HUDEP-2 (cell line): Measurements from ENCODE around the gene ADD3.
"Not testable (repeated sequence)": the region's sequence is repeated elsewhere in the genome, so short reads cannot be mapped to it uniquely, and the experiment has no call there.

ENCODE experiments used
- DNase-seq, 76 experiments: peaks; one replicate each; lab custom pipeline; 2025; ENCODE audit not compliant: unreplicated experiment in 76 of 76; lab: John Stamatoyannopoulos, UW

The ADD3 gene

DNA sequence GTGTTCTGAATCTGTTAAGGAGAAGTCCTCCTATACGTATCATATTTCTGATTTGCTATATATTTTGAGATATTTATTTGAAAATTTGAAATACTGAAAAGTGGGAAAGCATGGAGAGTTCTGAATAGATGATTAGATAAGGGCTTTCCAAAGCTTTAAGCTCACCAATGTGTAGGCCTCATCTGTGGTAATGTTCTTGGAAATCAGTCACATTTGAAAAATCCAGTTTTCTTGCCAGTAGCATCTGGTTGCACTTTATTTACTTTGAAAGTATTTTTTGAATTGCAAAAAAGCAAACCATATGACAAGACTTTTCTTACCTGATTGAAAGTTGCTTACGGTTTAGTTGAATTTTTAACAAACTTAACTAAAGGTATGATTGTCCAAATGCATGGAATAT is 21.7 kb downstream of the ADD3 start:
- DNase-seq, result no peak

DNA sequence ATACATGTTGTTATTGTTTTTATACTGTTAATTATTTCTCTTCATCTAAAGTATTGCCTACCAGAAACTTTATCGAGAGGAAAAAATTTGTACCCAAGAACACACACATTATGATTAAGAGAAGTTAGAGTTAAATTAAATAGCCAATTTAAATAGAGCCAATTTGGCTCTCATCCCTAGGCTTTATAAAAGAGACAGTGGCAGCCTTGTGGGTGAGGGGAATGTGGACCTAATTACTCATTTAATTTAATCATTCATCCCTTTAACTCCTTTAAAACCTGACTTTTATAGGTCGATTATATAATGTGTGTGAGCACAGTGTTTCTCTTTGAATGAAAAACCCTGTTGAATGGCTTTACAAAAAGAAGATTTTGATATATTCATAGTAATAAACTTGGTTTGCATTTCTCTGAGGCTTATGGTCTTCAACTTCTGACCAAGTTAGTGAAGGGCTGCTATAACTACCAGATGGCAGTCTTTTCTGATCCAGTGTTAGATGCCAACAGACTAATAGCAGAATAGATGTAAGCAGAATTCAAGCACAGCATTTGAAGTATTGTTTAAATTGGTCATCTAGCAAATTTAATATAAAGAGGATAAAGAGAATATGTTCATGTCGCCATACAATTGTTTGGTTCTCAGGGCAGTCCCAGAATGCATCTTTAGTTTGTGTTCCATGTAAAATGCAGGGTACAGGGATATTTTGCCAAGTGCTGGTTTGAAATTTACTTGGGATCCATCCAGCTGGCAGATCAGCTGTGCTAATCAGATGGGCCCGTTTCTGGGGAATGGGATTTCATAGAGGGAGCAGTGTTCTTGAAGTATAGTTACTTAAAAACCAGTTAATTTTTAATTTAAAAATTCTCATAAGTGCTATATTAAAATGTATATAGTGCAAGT is 25.3 kb downstream of the ADD3 start:
- DNase-seq, result no peak

DNA sequence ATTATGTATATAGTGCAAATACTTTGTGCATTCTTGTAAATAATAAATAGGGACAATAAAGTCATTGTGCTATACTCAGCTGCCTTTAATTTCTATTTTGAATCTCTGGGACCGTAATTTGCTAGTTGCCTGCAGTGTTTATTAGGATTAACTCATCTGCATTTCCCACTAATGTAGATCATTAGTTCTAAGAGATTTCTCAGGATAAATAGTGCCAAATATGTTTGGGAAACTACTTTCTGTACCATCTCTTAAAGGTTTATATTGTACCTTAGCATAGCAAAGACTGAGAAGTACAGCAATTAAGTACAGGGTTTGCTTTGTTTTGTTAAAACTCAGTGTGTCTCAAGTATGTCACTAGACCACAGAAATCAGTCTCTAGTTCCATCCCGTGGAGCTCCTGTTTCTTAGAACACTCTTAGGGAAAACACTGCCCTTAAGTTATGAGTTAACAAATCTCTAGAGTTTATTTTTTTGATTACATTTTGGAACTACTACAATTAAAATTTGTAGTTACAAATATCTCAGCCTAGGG is 26.0 kb downstream of the ADD3 start:
- DNase-seq, result no peak

DNA sequence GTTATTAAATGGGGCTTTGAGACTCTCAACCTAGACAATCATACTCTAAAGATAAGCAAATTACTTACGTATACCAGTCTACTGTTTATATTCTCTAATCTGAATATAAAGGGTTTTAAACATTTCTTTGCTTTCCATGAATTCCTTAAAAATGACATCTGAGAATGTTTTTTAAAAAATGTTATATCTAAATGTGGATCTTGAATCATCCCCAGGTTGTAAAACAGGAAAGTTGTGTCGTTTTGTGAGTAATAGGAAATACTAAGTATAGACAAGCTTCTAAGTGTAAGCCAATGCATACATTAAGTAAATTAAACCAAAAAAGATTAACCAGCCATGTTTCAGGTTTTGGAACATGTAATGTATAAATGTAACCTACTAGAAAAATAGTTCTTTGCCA is 26.8 kb downstream of the ADD3 start:
- DNase-seq, result no peak

DNA sequence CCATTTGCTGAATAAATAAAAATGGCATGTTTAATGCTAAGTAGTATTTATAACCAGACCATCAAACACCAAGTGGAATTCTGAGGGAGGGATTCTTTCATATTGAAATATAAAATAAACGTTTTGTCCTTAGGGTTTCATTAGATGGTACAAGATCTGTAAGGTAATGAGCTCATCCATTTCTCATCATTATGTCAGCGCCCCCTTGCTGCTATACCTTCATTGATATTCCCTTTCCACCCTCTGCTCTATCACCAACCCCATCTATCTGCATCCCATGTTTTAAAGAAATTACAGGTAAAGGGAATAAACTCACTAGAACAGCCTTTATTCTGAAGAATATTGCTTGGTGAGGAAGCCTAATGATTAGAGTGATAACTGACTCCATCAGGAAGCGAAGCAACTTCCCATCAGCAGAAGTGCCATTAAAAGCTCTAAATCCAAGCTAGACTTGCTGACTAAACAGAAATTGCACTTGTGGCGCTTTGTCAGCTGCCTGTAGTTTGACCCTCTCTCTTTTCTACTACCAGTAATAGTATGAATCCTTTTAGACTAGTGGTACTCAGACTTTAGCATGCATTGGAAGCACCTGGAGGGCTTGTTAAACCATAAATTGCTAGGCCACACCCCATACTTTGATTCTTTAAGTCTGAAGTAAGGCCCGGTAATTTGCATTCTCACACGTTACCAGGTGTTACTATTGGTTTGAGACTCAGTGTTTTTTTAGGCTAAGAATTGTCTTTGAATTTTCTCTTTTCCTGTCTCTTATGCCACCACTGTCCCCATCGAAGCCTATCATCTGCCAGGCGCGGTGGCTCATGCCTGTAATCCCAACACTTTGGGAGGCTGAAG is 27.5 kb downstream of the ADD3 start:
- DNase-seq, result no peak

DNA sequence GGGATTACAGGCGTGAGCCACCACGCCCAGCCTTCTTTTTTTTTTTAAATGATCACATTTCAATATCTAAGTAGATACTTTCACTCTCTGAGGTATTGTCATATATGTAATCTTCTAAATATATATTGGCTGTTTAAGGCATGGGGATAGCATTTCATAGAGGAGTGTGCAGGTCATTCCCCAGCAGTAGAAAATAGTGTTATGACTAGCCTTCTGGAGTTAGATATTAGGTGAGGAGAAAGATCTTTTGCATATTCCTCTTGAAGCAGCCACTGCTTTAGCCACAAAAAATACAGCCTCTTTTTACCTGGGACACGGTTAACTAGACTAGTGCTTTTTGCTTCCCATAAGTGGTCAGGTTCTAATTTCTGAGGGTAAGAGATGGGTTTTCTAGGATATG is 28.9 kb downstream of the ADD3 start:
- no peak for DNase-seq

DNA sequence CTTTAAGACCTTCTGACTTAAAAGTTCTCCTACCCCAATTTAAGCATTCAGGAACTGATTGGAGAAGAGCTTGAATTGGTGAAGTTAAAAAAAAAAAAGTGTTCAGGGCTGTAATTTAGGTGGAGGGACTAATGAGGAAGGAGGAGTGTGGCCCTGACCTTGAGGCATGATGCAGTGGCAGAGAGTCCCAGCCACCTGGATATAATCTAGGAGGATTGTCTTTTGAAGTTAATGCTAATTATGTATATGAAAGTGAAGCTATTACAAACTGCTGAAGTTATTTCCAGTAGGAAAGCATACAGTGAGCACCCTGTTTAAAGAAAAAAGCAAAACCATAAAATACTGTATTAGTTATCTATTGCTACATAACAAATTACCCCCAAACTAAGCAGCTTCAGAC is 31.5 kb downstream of the ADD3 start:
- no peak for DNase-seq

DNA sequence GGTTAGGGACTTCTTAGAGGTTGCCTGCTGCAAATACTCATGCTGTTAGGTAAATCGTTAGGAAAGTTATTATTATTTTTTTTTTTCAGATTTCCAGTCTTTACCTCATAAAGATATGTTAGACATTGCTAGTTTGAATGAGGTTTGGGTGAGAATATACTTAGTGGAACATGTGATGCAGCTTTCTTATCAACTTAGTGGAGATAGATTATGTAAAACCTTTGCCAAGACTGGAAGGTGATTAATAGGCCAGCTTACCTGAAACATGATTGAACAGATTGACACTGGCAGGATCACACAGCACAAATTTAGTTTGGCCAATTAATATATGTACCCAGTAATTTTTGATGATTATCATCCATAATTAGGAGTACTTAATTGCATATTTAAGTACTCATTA is 32.3 kb downstream of the ADD3 start:
- no peak for DNase-seq

DNA sequence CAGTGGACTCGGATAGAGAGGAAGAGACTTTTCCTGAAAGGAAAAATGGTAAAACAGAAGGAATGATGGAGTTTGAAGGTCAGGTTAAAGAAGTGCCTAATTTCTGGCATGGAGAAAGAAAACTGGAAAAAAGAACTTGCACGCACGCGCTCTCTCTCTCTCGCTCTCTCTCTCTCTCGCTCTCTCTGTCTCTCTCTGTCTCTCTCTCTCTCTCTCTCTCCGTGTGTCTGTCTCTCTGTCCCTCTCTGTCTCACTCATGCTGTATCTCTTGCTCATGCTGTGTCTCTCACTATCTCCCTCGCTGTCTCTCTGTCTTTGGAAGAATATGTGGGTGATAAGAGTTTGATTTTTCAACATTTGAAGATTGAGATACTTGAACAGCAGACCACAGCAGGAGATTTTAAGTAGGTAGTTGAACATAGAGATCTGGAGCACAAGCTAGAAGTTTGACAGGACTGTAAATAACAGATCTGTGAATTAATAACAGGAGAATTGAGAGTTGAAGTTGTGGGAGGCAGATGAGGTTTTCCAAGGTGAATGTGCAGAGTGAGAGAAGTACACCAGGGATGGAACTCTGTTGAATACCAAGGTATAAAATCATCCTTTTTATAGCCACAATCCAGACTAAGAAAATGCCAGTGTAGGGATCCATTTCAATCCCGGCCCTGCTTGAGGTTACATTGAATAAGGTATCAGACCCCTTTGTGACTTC is 33.1 kb downstream of the ADD3 start:
- DNase-seq, result no peak

DNA sequence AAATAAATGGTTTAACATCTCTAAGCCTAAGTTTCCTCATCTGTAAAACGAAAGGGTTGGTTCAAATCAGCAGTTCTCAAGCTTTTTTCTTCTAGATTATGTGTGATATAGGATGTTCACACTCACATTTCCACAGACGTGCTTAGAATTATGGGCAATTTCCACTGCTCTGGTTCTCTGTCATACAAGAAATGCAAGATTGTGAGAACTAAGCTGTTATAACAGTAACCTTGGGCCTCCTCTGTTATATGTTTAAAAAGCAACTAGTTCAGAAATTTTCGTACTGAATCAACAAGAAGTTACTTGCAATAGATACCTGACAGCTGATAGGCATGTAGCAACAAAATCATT is 33.7 kb downstream of the ADD3 start:
- DNase-seq, result no peak

DNA sequence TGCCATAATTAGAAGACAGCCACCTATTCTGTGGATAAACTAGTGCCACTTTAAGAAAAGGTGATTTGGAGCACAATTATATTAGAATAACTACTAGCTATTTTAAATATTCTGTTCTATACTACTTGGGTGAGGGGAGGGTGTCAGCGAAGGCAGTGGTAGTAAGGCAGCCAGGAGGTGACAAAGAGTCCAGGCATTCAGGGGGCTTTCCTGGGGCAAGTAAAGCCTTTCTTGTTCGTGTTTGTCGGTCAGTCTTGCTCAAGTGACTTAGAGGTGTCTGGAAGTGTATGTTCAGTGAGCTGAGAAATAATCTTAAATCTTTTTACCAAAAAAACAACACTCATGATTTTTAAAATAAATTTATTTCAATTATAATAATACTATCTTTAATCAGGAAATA is 34.4 kb downstream of the ADD3 start:
- DNase-seq, result no peak

DNA sequence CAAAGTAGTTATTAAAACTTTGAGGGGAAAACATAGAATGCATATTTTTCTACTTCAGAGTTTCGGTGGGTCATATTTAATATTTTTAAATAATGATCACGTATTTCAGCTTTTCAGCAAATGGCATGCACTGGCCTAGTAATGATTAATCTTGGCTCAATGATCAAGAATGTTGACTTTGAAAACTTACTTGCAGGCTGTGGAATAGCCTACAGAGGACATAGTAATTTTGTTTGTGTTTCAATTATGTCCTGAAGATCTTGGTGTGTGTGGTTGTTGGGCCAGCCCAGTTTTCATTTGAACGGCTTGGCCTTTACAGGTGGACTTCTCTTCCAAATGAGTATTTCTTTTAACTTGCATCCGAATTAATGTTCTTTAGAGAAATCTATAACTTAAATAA is 35.1 kb downstream of the ADD3 start:
- DNase-seq, result no peak

DNA sequence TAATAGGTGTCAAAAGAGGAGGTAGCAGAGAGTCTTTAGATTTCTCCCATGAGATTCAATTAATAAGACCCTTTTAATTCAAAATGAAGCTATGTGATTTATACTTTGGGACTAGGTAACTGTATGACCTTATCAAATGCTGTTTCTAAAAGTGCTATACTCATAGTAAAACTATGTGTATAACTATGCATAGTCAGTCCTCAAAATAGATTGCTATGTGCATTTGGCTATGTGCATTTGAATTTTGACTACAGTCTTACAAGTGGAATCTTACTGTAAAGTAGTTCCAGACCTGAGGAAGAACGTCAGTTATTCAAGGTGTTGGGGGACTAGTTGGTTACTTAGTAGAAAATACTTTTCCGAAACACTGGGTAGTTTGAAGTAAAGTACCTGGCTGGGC is 36.9 kb downstream of the ADD3 start:
- no peak for DNase-seq

DNA sequence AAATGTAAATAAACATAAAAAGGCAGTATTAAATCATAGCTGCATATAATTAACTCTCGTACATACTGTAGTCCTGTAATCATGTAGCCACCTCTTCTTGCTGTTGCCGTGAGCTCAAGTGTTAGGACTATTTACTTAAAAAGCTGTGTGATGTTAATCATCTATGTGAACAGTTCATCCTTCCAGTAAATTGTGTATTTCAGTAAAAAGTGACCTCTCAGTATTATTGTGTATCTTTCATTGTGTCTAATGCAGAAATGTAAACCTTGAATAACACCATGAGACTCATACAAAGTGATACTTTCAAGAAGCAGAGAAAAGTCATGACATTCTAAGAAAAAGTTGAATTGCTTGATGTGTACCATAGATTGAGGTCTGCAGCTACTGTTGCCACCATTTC is 38.0 kb downstream of the ADD3 start:
- DNase-seq, result no peak

DNA sequence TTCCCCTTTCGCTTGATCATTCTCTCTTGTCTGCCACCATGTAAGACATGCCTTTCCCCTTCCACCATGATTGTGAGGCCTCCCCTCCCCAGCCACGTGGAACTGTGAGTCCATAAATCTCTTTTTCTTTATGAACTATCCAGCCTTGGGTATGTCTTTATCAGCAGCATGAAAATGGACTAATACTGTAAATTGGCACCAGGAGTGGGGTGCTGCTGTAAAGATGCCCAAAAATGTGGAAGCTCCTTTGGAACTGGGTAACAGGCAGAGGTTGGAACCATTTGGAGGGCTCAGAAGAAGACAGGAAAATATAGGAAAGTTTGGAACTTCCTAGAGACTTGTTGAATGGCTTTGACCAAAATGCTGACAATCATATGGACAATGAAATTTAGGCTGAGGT is 40.4 kb downstream of the ADD3 start:
- DNase-seq, result not testable (repeated sequence)

DNA sequence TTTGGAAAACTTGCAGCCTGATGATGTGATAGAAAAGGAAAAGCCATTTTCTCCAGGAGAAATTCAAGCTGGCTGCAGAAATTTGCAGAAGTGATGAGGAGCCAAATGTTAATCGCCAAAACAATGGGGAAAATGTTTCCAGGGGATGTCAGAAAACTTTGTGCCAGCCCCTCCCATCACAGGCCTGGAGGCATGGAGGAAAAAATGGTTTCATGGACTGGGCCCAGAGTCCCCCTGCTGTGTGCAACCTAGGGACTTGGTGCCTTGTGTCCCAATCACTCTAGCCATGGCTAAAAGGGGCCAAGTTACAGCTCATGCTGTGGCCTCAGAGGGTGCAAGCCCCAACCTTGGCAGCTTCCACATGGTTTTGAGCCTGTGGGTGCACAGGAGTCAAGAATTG is 41.0 kb downstream of the ADD3 start:
- no peak for DNase-seq

DNA sequence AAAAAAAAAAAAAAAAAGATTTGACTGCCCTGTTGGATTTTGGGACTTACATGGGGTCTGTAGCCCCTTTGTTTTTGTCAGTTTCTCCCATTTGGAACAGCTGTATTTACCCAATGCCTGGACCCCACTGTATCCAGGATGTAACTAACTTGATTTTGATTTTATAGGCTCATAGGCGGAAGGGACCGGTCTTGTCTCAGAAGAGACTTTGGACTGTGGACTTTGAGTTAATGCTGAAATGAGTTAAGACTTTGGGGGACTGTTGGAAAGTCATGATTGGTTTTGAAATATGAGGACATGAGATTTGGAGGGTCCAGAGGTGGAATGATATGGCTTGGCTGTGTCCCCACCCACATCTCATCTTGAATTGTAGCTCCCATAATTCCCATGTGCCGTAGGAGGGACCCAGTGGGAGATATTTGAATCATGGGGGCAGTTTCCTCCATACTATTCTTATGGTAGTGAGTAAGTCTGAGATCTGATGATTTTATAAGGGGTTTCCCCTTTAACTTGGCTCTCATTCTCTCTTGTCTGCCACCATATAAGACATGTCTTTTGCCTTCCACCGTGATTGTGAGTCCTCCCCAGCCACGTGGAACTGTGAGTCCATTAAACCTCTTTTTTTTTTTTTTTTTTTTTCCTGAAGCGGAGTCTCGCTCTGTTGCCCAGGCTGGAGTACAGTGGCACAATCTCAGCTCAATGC is 42.3 kb downstream of the ADD3 start:
- DNase-seq, result not testable (repeated sequence)

DNA sequence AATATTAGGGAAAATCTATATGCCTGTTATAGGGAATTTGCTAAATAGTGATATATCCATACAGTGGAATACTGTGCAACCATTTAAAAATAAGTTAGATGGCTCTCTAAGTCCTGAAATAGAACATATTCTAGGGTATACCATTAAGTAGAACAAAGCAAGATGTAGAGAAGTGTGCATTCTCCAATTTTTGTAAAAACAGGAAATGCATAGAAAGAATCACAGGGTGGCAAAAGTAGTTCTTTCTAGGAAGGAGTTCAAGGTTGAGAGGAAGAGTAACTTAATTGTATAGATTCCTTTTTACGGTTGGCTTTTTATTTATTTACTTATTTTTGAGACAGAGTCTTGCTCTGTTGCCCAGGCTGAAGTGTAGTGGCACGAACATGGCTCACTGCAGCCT is 43.7 kb downstream of the ADD3 start:
- DNase-seq, result no peak

DNA sequence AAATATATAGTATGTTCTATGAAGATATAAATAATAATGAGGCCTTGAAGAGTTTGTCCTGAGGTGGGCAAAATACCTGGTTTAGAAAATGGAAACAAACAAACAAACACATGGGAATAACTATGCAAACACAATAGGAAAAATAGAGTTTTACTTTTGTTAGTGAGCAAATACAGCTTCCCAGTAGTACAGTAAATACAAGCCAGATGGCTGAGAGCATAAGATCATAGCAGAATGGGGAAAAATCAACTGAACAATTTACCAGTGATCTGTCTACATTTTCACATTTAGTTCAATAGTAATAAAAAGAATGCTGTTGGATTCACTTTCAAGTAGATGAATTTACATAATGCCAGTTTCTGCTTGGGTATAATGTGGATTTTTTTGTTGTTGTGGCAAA is 45.1 kb downstream of the ADD3 start:
- no peak for DNase-seq

DNA sequence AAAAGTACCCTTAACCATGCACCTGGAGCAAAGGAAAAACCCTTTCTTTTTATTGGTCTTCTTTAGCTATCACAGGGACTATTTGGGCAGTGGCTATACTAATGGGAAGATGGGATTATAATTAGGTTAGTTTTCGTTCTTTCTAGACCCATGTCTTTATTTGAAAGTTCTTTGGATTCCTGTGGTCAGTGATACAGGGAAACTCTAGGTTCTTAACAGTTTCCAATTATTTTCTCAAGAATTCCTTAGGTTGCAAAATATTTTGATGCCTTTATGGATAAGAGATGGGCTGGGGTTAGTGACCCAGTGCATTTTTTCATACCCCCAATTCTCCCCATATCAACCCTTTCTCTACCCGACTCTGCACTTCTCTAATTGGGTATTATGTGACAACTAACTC is 49.0 kb downstream of the ADD3 start:
- DNase-seq, result no peak

DNA sequence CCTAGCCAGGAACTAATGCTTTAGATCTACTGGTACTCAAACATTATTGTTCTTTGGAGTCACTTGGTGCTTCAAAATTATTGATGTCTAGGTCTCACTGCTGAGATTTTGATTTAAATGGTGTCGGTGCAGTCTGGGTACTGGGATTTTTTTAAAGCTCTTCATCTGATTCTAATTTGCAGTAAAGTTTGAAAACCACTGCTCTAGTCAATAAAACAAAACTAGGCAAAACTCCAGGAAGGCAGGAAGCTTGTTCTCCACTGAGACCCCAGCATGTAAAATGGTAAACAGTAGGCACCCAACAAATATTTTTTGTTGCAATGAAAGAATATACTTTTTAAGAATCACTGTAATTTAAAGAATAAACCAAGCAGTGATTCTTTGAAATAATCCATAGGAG is 49.7 kb downstream of the ADD3 start:
- DNase-seq, result no peak
